Astrocyte (in vitro differentiated cells and primary cell): Measurements from ENCODE around the gene ABCG4.

Source experiments
- EZH2 ChIP-seq: IDR thresholded peaks from 2 replicates; pipeline ENCODE4 v1.6.1; 2012; ENCODE audit warnings: mild to moderate bottlenecking, low read length, inconsistent platforms; ENCODE audit not compliant: insufficient read depth
- TF ChIP-seq, protein P1 (sequence below): IDR thresholded peaks from 2 replicates; pipeline ENCODE4 v1.5.1; 2011; ENCODE audit warnings: low read depth, mild to moderate bottlenecking, inconsistent platforms, low read length, moderate library complexity; ENCODE audit not compliant: insufficient read depth

DNA sequence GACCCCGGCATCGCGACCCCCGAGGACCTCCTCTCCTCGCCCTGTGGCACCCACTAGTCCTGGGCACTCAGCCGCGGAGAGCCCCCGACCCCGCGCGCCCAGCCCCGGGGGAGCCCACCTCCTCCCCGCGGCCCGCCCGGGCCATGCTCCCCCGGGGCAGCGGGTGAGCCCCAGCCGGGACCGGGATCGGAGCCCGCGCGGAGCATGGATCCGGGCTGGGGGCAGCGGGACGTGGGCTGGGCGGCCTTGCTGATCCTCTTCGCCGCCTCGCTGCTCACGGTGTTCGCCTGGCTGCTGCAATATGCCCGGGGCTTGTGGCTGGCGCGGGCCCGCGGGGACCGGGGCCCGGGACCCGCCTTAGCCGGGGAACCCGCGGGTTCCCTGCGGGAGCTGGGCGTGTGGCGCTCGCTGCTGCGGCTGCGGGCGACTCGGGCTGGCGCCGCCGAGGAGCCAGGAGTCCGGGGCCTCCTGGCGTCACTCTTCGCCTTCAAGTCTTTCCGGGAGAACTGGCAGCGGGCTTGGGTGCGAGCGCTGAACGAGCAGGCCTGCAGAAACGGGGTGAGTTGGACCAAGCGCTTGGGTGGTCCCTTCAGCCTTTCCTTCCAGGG is 41.2 kb upstream of the ABCG4 start:
- TF ChIP-seq, protein P1, sequence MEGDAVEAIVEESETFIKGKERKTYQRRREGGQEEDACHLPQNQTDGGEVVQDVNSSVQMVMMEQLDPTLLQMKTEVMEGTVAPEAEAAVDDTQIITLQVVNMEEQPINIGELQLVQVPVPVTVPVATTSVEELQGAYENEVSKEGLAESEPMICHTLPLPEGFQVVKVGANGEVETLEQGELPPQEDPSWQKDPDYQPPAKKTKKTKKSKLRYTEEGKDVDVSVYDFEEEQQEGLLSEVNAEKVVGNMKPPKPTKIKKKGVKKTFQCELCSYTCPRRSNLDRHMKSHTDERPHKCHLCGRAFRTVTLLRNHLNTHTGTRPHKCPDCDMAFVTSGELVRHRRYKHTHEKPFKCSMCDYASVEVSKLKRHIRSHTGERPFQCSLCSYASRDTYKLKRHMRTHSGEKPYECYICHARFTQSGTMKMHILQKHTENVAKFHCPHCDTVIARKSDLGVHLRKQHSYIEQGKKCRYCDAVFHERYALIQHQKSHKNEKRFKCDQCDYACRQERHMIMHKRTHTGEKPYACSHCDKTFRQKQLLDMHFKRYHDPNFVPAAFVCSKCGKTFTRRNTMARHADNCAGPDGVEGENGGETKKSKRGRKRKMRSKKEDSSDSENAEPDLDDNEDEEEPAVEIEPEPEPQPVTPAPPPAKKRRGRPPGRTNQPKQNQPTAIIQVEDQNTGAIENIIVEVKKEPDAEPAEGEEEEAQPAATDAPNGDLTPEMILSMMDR, result no peak
- no peak for TF ChIP-seq EZH2
